GM21423 (cell line): ENCODE data around the gene RPRM.
"Not testable (repeated sequence)": the region's sequence is repeated elsewhere in the genome, so short reads cannot be mapped to it uniquely, and the experiment has no call there.

Source experiments
- ATAC-seq: cut with Tn5 transposase; IDR thresholded peaks from one replicate; pipeline ENCODE4 v1.9.1; 2021; ENCODE audit warnings: mild to moderate bottlenecking, moderate library complexity; ENCODE audit not compliant: unreplicated experiment

RPRM gene

DNA sequence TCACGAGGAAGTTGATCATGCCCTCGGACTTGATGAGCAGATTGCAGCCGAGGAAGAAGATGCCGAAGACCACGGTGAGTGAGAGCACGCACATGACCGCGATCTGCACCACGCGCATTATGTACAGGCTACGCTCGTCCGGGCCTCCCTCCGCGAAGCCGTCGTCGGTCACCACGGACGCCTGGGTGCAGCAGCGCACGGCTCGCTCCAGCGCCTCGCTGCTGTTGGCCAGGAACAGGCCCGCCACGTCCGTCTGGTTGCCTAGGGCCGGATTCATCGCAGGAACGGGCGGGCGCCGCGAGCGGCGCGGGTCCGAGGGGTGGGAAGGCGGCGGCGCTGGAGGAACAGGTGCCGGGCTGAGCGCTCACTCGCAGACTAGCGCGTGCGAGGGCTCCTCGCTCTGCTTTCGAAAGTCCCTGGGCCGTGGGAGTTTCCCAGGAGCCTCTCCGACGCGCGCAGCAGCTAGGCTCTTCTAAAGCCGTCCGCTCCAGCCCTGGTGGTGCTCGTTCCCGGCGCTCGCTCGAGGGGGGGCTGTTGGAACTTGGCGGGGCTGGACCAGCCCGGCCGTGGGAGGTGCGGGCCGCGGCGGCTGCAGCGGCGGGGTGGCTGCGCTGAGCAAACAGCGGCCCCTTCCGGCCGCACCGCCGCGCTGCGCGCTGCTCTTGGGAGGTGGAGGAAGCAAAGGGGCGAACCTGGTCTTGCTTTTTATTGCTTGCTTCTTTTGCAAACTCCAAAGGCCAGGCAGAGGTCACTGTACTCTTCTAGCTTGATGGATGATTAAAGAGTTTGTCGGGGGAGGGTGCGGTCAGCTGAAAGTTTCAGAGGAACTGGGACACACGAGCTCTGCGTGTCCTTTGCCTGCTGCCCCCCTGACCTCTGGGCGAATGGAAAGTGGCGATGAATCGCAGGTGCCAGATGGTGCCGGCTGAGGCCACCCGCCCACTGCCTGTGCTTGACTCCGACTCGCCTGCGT, at the start of gene RPRM:
RPRM (minus strand) TSS at position 474 of the 973 bp plus-strand sequence; CDS start at position 277, 197 bp downstream.
- peak; percentile 88 for ATAC-seq

DNA sequence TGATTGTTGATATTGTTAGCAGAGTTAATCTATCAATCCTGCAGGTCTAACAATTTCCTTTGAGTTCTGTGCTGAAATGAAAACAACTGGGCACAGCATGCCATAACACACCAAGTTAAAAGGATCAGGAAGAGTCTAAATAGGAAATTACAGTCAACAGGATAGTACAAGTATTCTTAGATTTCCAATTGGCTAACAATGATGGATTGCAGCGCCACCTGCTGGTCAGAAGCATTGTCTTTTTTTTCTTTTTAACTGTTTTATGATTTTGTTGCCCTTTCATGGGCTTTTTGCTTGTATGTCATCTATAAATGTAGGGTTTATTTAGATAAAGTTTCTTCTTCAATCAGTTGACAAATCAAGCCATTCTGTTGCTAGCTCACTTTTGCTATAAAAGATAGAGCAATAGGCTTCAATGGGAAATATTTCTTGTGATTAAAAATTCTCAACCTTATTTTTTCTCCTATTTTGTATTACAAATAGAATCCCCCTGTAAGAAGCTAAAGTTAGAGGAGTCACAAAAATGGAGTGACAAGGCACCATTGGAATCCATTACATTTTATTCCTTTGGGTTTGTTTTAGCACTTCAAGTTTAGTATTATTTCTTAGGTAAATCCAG, 40.8 kb upstream of the RPRM start:
- ATAC-seq = no peak

DNA sequence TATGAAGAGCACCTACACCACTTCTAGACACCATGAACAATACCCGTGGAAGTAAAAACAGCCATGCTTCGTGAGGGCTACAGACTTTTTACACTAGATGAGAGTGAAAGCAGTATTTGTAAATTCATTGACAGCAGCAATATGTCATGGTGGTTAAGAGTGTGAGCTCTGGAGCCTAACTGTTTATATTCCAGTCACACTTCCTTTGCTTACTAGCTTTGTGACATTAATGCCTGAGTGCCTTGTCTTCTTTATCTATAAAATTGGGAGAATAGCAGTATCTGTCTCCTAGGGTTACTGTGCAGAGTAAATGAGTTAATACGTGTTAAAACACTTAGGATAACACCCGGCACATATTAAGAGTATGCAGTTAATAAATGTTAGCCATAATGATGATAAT, 33.8 kb upstream of the RPRM start:
- no peak for ATAC-seq

DNA sequence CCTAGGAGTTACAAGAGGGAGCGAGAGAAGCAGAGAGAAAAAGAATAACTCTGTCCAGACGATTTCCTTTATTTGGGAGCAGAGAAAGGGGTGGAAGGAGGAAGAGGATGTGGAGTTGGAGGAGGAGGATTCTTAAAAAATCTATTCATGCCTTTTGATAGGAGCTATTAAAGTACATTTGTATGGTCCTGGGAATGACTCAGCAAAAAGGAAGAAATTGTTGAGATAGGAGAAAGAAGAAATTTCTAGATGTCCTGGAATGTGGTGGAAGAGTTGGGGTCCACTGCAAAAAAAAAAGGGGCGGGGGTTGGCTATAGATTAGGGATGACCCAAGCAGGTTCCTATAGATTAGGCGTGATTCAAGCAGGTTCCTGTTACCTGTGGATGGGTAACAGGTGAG, 32.4 kb upstream of the RPRM start:
- no peak for ATAC-seq

DNA sequence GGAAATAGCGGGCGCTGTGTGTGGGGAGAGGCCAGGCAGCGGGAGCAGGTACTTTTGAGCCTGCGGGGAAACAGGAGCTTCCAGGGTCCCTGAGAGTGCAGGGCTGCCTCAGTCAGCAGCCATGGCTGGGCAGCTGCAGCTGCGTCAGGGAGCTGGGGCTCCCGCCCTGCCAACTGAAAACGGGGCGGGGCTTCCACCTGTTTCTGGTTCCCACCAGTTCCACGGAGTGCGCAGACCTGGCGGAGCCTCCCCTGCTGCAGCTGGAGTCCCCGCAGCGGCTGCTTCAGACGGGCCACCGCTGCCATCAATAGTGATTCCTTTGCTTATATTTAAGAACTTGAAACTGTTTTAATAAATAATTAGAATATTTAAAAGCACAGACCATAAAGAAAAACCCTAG, 30.6 kb upstream of the RPRM start:
- no peak for ATAC-seq

DNA sequence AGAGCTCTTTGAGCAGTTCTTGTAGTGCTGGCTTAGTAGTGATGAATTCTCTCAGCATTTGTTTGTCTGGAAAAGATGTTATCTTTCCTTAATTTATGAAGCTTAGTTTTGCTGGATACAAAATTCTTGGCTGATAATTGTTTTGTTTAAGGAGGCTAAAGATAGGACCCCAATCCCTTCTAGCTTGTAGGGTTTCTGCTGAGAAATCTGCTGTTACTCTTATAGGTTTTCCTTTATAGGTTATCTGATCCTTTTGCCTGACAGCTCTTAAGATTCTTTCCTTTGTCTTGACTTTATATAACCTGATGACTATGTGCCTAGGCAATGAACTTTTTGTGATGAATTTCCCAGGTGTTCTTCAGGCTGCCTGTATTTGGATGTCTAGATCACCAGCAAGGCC, 27.9 kb upstream of the RPRM start:
- not testable (repeated sequence) for ATAC-seq

DNA sequence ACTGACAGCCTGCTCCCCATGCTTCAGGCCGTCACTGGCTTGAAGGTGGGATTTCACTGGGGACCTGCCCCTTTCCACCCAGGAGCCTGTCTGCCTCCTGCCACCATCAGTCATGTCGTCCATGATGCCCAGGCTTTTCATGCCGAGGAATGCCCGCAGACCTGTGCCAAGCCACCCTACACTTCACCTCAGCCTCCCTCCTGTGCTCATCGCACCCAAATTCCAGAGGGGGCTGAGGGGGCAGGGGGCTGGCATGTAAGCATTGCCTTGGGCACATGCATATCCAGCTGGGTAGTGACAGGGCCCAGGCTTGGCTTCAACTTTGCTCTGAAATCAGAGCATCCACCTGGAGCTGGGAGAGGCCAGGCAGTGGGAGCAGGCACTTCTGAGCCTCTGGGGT, 20.9 kb upstream of the RPRM start:
- no peak for ATAC-seq

DNA sequence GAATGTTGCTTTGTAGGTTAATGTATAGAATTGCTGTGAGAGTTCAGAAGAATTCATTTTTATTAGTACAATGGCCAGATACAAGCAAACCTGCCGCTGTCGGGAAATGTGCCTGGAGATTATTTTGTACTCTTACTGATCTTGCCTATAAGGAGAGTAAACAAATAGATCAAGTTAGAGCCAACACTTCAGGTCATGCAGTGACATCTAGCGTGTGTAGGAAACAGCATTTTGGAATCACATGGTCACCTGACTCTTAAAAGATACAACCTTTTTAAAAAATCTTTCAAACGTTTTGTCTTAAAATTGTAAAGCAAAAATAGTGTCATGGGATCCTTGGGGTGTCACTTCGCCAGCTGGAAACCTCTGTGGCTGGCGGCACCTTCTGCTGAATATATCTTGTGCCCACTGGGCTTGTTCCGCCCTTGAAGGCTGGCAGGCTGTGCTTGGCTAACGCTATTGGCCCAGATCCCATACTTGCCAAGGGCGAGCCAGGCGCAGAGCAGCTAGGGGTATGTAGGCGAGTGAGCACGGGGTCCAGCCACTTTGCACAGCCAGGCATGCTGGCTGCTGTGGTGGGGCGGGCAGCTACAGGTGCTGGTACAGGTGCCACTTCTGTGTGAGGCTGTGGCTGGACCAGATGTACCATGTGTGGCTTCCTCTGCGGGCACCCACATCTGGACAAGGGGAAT, 19.5 kb upstream of the RPRM start:
- ATAC-seq = no peak

DNA sequence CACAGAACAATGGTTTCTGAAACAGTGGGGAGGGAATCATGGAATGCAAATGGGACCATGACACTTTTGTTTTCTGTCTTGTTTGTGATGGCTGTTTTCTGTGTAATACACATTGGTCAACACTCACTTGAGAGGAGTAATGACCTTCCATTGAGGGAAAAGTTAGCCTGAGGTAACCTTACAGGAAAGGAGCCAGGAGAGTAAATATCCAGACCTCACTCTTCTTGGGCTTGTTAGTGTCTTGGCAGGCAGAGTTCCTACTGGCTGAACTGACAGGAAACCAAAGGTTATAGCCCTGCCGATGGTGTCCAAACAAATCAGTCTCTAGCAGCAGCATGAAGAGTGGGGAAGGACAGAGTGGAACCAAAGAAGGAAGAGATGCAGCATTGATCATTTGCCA, 17.2 kb upstream of the RPRM start:
- no peak for ATAC-seq

DNA sequence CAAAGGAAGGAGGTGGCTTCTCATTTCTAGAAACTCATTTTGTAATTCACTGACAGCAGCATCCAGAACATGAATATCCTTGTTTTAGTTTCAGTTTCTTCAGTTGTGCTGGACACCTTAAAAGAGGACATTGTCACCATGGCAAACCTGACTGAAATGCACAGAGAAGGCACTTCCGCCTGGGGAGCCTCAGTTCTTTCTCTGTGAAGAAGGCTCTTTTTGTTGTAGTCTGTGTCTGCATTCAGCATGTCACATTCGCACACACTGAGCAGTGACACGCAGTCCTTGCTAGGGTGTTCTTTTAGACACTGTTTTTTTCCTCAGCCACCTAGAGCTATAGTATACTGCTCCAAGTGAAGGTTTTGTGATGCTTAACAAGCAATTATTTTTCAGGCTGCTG, 9.5 kb upstream of the RPRM start:
- ATAC-seq = no peak

DNA sequence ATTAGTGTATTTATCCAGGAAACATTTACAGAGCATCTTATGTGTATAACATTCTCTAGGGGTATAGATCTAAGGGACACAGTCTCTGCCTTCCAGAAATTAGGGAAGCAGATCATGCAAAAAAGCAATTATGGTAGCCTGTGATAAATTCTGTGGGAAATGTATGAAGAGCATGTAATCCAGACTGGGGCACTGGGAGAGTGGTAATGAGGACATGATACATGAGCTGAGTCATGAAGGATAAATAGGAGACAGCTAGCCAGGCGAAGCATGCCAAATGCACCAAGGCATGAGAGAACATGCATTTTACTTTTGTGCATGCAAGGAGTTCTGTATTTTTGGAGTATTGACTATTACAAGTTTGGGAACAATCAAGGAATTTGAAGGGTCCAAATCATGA, 8.9 kb upstream of the RPRM start:
- no peak for ATAC-seq

DNA sequence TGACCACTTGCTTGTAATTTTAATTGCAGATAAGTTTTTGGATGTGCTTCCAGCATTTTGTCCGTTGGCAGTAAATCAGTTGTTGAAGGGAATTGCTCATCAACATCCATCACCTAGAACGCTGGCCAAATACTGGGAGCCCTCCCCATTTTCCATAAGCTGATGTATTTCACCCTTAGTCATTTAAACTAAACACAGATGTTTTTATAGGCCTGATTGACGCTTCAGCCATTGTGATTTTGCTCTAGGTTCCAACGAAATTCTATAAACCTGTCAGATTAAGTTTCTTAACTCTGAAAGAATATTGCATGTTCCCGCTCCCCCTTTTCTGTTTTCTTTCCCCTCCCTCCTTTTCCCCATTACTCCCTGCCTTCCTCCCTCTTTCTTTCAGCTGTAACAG, 1.0 kb upstream of the RPRM start:
- ATAC-seq = no peak

DNA sequence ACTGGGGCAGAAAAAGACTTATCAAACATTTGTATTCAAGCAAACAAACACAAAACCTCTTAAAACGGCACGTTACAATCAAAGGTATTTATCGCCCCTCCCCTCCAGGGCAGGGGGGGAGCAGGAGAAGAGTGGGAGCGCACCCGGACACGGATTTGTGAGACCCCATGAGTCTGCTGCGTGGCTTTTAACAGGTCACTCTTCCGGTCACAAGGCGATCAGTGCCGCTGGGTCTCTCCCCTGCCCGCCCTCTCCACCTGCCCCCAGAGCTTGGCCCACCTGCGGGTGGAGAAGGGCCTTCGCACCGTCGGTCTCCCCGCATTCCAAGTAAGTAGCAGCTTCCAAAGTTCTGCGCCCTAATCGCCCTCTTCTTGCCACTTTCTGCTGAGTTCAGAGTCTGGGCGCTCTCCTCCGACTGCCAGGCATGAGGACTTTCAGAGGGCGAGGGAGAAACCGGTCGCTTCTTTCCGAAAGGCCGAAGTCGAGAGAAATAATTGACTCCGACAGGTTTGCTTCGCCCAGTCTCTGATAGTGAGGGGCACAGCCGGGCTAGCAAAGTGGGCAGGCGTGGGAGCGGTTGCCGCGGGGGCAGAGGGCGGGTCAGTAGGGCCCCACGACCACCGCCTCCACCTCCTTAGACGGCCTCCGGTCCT, 800 bp downstream of the RPRM start:
- no peak for ATAC-seq

DNA sequence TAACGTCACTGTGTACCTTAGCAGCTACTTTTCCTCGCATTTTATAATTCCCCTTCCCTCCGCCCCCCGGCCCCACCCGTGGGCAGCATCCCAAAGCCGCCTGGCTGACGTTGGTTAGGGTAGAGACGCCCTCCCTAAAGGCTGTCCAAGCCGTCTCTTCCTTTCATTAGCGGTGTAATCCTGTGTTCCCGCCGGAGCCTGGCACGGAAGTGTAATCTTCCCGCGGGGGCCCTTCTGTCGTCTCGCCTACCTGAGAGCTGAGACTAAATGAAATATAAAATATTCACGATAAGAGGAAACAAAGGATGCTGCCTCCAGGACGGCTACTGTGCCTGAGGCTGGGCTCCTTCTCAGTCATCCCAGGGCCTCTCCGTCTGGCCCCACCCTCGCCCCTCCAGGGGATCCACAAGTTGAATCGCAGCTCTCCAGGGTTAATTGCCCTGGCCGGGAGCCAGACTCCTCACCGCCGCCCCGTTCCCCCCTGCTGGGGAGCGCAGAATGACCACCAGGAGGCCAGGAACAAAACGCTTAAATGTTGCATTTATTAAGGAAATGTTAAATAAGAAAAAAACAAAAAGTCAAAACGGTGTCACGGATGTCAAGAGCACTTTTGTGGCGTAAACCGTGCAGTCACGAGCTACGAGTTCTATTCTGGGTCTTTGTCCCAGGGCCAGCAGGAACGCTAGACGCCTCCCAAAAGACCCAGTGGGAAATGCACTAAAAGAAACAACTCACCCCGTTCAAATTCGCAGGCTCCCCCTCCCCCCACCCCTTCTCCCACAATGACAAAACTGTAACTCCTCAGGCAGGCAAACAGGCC, 1.5 kb downstream of the RPRM start:
- no peak for ATAC-seq

DNA sequence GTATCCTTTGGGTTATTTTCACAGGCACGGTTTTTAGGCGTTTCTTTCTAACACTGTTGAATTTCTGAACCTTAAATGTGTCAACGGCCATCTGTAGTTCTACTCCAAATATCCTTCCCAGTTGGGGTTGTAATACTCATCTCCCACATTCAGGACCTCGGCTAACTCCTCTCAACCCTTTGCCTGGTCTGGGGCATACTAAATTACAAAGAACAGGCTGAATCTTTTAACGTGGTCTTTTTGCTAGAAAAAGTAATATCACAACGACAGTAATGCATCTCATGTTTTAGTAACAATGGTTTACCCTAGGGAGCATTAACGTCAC, 2.1 kb downstream of the RPRM start:
- no peak for ATAC-seq

DNA sequence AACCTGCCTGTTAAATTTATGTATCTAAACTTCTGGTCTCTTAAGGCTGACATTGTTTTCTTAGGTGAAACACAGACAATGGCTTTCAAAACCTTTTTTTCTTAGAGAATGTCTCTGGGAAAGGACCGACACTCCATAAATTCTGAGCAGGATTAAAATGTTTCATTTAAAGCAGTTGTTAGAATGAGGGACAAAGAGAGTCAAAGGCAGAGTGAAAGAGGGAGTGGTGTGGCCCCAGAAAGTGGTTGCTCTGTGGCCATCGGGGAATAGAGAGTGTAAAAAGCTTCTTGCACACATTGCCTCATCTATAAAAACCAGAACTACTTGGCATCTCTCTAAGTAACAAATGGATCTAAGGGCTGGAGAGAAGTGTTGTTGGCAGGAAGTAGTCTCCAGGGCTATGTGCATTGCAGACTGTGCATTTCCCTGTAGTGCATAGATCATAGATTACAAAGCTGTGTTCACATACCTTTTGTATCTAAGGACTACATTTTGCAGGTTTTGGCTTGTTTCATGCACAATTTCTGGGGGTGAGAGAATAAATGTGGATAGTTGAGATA, 3.6 kb downstream of the RPRM start:
- ATAC-seq = no peak

DNA sequence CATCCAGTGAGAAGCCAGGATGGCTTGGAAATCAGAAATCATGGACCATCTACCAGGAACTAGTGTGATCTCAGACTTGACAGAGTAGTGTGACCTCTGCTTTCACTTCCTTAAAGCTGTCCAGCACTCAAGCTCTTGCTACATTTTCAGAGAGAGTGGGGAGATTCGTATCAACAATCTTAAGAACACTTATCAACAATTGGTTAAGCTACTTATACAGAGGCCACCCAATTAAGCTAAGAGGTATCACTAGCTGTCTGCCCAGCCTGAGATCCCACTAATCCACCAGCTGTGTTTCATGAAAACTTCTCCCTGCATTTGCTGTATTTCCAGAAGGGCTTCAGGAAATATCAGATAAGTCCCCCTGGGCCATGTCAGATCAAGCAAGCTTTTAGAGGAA, 4.2 kb downstream of the RPRM start:
- no peak for ATAC-seq

DNA sequence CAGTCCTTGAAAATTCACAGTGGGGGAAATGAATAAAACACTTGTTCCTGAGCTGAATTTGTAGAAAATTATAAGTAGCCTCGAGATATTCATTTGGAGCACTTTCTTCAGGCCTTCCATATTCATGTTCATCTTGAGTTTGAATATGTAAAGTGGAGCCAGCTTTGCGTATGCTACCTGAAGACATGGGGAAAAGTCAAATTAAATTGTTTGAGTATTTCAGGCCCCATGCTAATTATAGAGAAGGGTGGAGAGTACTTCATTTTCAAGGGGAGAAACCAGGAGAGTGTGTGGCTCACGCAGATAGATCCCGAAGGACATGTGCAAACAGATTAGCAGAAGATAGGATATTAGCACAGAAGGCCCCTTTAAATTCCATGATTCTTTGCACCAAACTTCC, 7.7 kb downstream of the RPRM start:
- ATAC-seq = no peak

DNA sequence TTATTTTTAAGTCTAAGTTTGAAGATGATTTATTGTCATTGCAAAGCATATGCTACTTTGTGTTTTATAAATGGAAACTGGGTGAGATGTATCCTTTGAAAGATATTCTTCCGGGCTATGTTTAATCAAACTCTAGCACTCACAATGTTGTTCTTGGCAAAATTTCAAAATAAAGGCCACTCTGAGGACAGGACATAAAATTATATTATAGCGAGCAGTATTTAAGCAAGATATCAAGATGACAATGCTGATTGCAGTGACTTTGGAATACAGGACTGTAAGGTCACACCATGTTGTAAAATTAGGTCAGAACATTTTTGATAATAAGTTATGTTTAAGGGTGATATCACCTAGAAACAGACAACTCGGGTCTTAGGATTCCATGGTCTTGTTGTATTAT, 14.2 kb downstream of the RPRM start:
- no peak for ATAC-seq

DNA sequence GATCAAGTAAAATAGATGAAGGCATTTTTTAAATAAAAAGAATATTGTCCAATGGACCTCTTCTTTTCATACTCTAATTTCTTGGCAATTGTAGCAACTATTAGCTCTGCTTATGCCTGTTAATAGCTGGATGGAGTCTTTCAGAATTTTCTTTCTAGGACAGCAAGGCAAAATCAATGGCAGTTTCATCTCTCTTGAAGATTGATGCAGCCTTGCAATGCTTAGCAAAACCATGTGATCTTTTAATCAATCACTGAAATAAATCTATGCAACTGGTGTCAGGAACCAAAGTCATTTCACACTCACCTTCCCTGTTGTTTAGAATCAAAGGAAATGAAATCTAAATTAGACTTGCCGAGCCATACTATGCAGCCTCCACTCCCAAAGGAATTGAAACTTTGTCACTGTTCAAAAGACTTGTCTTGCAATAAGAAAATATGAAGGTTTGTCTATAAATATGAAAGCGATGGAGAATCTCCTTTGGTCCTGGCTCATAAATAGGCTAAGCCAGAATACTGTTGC, 16.2 kb downstream of the RPRM start:
- no peak for ATAC-seq
